SHP77 (cell line): Measurements from ENCODE around the gene LMO3.

ENCODE experiments used
- DNase-seq, 2 experiments: peaks; one replicate each; lab custom pipeline; 2025; lab: John Stamatoyannopoulos, UW

LMO3 gene

DNA sequence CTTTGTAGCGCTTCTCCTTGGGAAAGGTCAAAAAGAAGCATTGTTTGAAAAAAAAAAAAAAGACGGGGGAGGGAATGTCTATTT lies at the start of gene LMO3:
TSS of gene LMO3 (minus strand) at position 46 of the 84 bp plus-strand sequence. CDS start 5,302 bp downstream, outside the sequence.
- DNase-seq, result no peak

DNA sequence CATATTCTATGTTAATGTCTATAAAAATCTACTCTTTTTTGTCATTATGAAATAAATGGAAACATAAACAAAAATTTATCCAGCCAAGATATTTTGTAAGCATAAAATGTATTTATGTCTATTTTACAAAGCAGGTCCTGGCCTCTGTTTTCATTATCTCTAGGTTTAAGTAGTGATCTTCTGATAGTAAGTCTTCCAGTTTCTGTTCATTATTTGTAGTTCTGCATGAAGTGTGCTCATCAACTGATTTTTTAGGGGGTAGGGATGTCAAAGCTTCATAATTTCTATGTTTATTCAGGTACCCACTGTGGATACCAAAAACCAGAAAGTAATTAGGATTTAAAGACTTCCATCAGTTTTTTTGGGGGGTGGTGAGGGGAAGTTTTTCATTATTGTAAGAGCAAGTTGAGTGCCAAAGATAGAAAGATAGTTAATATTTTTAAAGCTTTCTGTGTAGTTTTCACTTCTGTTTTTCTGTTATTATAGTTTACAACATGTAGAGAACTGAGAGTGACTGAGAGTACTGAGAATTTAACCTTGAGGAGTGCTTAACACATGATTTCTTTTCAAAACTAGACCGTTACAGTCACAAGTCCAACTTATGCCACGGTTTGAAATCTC lies 30.6 kb upstream of the LMO3 start:
- DNase-seq, result no peak

- DNase-seq, result no peak
These were observed 28.8 kb upstream of the LMO3 start for GRCh38 chr12:16634786-16635185.

- DNase-seq, result no peak
These were observed 21.0 kb upstream of the LMO3 start for GRCh38 chr12:16626991-16627390.

GRCh38 chr12:16622338-16622737 lies 16.4 kb upstream of the LMO3 start:
- DNase-seq, result no peak

DNA sequence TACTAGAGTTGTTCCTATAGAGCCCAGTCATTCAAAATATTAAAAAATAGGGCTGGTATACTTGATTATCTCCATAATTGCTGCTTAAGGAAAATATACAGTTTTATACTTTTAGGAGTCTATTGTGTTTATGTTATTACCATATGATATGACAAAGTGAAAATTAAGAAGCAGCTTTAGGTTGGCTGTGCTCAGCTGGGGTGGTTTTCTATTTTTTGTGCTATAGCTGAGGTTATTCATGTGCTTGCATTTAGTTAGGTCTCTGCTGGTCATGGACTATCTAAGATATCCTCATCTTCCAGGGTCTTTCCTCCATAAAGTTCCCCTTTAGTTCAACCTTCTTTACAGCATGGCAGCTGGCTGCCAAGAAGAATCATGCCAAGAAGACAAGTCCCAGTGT lies 13.6 kb upstream of the LMO3 start:
- no peak for DNase-seq

DNA sequence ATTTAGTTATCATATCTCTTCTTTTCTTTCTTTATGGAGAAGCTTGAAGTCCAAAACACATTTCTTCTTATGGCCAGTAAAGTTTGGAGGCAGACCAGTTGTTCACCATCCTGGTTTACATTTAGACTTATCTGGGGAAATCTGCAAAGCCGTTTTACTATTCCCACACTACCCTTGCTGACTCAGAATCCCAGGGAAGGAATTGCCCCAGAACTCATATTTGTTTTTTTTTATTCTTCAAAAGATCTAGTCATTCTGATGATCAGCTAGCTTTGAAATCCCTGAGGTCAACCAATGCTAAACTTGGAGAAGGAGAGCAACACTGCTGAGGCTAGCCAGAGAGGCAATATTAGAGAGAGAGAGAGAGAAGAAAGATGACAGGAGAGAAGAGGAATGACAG lies 12.3 kb upstream of the LMO3 start:
- no peak for DNase-seq

GRCh38 chr12:16613199-16613598 lies 7.2 kb upstream of the LMO3 start:
- DNase-seq, result no peak

DNA sequence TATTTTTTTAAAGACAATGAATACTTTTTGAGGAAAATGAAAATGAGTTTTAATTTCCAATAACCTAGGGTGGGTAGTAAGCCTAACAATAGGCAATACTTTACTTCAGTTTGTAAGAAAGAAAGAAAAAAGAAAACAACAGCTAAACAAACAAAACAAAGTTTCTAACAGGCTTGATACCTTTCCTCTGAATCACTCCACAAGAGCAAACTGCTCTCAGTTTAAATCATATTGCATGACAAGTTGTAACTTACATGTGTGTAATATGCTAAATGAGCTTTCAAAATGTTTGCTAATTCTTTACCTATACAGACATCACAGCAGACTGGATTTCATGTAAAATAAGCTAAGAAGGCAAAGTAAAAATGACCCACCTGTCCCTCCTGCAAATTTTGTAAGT lies 6.7 kb upstream of the LMO3 start:
- no peak for DNase-seq

DNA sequence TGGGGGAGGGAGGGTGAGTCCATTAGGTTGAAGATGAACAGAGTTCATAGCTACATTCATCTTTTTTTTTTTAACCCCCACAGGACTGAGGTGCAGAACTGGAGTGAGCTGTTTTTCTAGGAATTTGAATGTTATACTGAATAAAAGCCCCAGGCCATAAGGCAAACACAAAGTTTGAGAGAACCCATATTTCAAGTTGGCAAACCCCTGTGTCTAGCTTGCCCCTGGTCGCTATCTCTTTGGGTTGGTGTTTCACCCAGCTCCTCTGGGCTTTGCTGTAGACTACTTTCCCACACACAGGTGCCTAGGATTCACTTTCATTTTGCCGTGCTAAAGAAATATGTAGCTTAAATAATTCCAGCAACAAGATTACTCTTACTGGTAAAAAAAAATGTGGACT lies 5.2 kb upstream of the LMO3 start:
- DNase-seq, result no peak

DNA sequence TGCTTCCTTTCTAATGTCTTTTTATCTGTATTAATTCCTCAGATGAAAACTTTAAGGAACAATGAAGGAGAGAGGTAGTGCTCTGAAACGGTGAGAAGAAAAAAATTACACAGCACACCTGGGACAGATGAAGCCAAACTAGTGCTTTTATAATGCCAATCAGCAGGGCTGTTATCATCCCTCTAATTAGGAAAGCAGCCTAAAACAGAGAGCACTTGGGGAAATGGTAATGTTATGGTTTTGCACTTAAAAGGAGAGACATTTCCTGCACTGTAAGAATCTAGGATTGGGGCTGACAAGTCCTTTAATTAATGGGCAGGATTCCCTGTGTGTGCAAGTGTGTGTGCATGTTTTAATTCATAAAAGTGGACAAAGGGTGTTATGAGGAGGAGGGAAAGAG lies 4.8 kb upstream of the LMO3 start:
- DNase-seq, result no peak

- no peak for DNase-seq
These were observed 4.1 kb upstream of the LMO3 start for GRCh38 chr12:16610001-16610585.

DNA sequence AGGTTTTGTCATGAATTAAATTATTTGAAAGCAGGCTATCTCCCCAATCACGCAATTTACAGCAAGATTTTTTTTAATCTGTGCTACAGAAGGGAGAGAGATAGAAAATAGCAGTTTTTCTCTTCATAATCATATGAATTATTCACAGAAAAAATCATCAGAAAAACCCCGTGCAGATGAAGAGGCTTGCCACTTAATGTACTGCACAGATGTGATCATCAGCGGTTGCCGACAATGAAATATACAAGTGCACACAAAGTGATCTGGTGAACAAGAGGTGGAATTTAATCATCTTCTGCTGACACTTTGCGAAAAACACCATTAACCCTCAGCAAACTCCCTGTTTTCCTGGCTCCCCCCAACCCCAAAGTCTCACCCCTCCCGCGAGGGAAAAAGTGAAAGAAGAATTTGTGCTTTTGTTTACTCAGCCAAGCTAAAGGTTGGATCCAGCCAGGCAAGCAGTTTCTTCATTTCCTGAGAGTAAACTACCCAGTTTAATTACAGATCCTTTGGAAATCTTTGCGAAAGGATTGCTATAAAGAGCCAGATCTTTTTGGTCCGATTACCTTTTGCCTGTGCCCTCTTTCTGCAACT lies 3.1 kb upstream of the LMO3 start:
- DNase-seq, result no peak

GRCh38 chr12:16607906-16608775 lies 2.2 kb upstream of the LMO3 start:
- no peak for DNase-seq

- no peak for DNase-seq
These were observed 1.0 kb upstream of the LMO3 start for GRCh38 chr12:16606991-16607390.

- peak in 1 of 2 experiments; percentile 11 for DNase-seq
These were observed 363 bp upstream of the LMO3 start for GRCh38 chr12:16606201-16606849.

DNA sequence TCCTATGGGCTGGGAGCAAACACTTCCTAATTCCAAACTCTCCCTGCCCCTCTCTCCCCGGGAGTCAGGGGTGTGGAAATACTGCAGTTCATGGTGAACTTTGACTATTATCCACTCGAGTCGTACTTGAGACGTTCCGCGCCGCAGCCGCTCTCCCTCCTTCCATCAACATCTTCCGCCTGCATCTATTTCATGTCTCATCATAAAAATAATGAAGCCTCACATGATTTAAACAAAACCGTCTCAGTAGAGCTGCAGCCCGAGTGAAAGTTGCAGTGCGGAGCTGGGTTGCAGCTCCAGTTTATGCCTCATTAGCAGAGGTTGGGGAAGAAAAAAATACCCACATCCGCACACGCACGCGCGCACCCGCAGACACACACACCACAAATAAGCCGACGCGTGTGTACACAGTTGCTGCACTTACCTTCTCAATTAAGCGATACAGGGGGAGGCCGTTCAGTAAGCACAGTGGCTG lies 283 bp downstream of the LMO3 start:
- peak in 1 of 2 experiments; percentile 14 for DNase-seq

DNA sequence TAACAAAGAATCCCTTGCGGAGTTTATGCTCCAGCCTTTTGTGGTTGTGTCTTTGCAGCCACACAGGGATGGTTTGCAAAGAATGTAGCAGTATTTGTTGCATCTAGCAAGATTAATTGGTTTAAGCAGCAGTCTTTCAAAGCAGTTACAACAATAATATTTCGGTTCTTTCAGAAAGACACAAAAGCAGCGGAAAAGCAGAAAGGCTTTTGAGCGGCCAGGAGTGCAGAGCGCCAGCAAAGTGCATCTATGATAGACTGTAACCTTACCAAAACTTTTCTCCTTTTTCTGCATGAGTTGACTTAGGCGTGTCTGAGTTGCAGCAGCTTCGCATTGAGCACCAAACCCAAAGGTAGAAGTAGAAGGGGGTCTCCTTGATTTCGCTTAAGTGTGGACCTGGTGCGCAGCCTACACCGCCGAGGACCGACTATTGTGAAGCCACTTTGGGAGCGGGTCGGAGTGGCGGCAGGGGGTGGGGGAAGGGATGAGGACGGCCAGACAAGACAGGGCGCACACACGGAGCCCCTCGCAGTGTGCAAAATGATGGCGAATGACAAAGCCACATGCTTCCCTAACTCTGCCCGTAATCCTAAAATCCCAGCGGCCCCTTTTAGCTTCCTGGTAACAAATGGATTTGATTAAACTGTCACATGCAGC lies 1.2 kb downstream of the LMO3 start:
- no peak for DNase-seq

DNA sequence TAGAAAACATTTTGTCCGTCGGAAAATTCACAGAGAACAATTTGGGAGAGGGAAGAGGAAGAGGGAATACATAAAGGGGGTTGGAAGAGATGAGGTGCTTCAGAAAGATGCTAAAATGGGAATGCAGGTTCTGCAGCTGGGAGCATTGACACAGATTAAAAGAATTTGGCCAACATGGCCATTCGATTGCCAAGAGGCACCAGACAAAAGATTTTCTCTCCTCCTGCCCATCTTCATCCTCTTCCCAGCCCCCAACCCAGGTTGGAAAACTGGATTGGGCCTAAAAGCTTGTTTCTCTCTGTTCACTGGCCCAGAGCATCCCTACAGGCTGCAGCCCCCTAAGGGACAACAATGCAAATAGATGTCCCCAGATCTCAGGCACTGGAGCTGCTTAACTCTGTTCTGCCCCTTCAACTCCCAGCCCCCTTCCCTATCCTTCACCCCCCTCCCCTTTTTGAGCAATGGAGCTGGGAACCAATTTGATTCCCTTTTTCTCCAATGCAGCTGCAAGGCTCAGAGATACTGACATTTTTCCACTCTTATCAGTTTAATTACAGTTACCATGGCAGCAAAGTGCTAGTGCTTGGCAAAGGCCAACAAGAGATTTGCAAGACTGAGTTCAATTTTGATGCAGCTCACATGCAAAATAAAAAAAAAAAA lies 1.9 kb downstream of the LMO3 start:
- no peak for DNase-seq

DNA sequence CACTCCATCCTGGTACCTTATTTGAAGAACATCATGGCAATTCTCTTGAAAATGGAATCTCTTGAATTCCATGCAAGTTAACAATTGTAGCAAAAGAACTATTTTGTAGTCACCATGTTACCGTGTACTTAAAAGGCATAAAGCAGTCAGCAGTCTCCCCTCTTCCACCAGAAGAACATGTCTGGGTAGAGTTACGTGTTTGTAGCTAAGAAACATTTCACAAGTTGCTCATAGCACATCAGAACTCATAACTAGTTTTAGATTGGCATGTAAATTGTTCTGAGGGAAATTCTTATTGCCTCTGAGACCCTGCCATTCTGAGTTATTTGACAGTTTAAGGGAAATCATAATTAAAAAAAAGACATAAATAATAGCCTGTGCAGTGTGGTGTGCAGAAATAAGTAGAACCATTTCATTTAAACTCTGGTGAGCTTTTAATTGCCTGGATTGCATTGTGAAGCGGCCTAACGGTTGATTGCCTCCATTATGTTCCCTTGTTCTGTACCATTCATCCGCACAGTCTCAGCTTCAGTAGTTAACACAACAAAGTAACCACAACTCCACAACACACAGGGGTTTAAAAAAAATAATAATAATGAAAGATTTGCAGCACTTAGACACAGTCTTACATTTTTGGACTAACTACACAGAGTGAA lies 2.6 kb downstream of the LMO3 start:
- no peak for DNase-seq

DNA sequence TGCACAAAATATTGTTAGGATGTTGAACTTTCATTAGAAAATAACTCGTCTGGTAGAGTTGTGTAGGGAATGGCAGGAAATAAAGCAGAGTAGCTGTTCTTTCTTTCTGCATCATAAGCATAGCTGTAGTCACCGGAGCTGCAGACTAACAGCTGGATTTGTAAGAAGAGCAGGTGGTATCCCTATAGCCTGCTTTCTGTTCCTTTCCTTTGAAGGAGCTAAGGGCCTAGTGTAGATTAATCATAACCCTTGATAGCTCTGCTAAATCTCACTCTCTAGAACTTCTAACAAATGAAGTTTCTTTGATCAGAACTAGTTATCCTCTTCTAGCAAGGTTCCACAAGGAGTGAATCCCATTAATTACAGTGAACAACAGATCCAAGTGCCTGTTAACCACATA lies 3.5 kb downstream of the LMO3 start:
- no peak for DNase-seq
